ENCODE results near the gene TRIM34. TPM values are rescaled to one million over a fixed set of nuclear protein-coding genes. Genes with fewer than 3 reads are reported as not detected.

TRIM34 gene
- total RNA-seq, 2 donors from 2014 or later, result 0.68 to 1.2 TPM

DNA sequence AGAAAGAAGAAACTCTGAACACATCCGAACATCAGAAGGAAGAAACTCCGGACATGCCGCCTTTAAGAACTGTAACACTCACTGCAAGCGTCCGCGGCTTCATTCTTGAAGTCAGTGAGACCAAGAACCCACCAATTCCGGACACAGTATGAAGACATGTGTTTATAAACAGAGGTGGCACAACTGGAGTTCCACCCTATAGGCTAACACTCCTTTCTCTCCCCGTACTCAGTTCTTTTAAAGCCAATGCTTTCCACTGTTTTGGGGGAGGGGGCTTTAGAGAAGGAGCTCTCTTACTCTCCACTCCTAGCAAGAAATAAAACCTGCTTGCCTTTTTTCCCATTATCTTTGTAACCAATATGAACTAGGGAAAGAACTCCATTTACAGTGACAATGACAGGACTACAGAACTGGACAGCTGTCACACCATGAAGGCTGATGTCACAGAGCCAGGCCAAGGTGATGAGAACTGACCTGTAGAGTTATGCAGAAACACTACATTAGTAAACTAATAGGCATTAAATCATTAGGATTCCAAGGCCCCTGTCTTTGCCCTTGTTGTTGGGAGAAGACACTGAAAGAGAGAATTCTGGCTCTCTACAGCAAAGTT, 59.3 kb downstream of the TRIM34 start:
- TF ChIP-seq, protein P1, sequence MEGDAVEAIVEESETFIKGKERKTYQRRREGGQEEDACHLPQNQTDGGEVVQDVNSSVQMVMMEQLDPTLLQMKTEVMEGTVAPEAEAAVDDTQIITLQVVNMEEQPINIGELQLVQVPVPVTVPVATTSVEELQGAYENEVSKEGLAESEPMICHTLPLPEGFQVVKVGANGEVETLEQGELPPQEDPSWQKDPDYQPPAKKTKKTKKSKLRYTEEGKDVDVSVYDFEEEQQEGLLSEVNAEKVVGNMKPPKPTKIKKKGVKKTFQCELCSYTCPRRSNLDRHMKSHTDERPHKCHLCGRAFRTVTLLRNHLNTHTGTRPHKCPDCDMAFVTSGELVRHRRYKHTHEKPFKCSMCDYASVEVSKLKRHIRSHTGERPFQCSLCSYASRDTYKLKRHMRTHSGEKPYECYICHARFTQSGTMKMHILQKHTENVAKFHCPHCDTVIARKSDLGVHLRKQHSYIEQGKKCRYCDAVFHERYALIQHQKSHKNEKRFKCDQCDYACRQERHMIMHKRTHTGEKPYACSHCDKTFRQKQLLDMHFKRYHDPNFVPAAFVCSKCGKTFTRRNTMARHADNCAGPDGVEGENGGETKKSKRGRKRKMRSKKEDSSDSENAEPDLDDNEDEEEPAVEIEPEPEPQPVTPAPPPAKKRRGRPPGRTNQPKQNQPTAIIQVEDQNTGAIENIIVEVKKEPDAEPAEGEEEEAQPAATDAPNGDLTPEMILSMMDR (conservative IDR thresholded peaks at IDR 0.05), result no peak
- peak overlapping the region; percentile 79 for H3K9ac ChIP-seq (ENCODE audit: extremely low read depth, low read length, poor library complexity, severe bottlenecking)
- peaks cover 2% of the 10 kb centered on the region for H3K36me3 ChIP-seq (ENCODE audit: control insufficient read depth, insufficient read depth, low read length)
- peaks cover 20% of the 10 kb centered on the region for H3K4me1 Mint-ChIP-seq
- H3K27me3 Mint-ChIP-seq (ENCODE audit: insufficient read depth), result no peaks in the 10 kb centered on the region
- H3K9me3 Mint-ChIP-seq, result peaks cover 18% of the 10 kb centered on the region
- H3K9me3 ChIP-seq (ENCODE audit: control insufficient read depth, low read length), result no peaks in the 10 kb centered on the region
- peak overlapping the region; percentile 68 for H3K4me3 Mint-ChIP-seq
- no peak for DNase-seq
- H3K27ac Mint-ChIP-seq, result peak overlapping the region; percentile 99
- H3K36me3 Mint-ChIP-seq (ENCODE audit: low read depth), result peaks cover 11% of the 10 kb centered on the region
- no peaks in the 10 kb centered on the region for H3K27me3 ChIP-seq (ENCODE audit: control insufficient read depth, insufficient read depth, low read length, poor library complexity, severe bottlenecking)
- peak overlapping the region; percentile 82 for H3K4me3 ChIP-seq (ENCODE audit: low read length)
- H3K27ac ChIP-seq (ENCODE audit: low read depth, low read length), result peak overlapping the region; percentile 98
- peaks cover 3% of the 10 kb centered on the region for H3K4me1 ChIP-seq (ENCODE audit: control insufficient read depth, insufficient read depth, low read length)
- WGBS, 2 experiments (ENCODE audit: insufficient coverage in 1 of 2, insufficient read length in 1 of 2), result 96% methylated on average over 4 to 7 of the region's 8 CpGs

DNA sequence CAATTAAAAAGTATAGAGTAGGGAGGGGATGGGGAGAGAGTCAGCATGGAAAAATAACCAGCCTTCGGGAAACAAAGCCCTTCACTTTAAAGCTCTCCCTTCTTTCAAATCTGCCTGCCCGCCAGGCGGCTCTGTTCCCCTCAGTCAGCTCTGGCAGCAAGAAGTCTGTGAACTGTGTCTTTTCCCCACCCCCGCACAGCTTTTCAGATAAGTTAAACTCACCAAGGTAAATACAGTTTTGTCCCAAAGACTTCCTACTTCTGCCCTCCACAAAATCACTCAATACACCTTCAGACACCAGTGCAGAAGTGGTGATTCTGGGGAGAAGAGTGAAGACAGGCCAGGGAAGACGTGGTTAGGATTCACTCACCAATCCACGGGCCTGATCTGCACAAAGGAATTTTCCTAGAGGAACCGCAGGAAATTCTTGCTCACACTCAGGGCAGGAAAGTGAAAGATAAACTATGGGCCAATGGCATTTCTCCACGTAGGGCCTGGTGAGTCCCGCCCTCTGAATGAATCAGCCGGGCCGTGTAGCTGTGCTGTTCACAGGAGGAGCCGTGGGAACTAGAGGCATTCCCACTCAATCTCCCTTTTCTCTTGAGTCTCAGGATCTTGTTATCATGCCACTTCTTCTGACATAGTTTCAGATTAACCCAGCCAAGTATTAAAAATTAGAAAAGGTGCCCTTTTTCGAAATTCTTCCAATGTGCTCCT, 60.0 kb downstream of the TRIM34 start, which contains the start of gene TRIM5:
TSS of gene TRIM5 (minus strand) at position 429 of the 717 bp plus-strand sequence. CDS start 4,897 bp downstream, outside the sequence.
- H3K9ac ChIP-seq (ENCODE audit: extremely low read depth, low read length, poor library complexity, severe bottlenecking), result peak within 1 kb of the TSS; percentile 79
- H3K36me3 ChIP-seq (ENCODE audit: control insufficient read depth, insufficient read depth, low read length), result no peaks in the 10 kb centered on the region
- Mint-ChIP-seq H3K36me3 (ENCODE audit: low read depth) (peaks cover 8% of the 10 kb centered on the region), H3K9me3 (peaks cover 18% of the 10 kb centered on the region), H3K4me3 (peak within 1 kb of the TSS; percentile 68), H3K27me3 (ENCODE audit: insufficient read depth) (no peaks in the 10 kb centered on the region), H3K4me1 (peaks cover 23% of the 10 kb centered on the region), H3K27ac (peak within 1 kb of the TSS; percentile 99)
- peaks cover 3% of the 10 kb centered on the region for H3K4me1 ChIP-seq (ENCODE audit: control insufficient read depth, insufficient read depth, low read length)
- H3K27ac ChIP-seq (ENCODE audit: low read depth, low read length), result peak within 1 kb of the TSS; percentile 98
- H3K9me3 ChIP-seq (ENCODE audit: control insufficient read depth, low read length), result no peaks in the 10 kb centered on the region
- WGBS, 2 experiments (ENCODE audit: insufficient coverage in 1 of 2, insufficient read length in 1 of 2), result 10 to 27% methylated on average over 10 to 13 of the region's 13 CpGs
- peak within 1 kb of the TSS; percentile 82 for H3K4me3 ChIP-seq (ENCODE audit: low read length)
- H3K27me3 ChIP-seq (ENCODE audit: control insufficient read depth, insufficient read depth, low read length, poor library complexity, severe bottlenecking), result no peaks in the 10 kb centered on the region
- TF ChIP-seq, protein P1 (conservative IDR thresholded peaks at IDR 0.05), result peak; percentile 77
- peak; percentile 91 for DNase-seq

DNA sequence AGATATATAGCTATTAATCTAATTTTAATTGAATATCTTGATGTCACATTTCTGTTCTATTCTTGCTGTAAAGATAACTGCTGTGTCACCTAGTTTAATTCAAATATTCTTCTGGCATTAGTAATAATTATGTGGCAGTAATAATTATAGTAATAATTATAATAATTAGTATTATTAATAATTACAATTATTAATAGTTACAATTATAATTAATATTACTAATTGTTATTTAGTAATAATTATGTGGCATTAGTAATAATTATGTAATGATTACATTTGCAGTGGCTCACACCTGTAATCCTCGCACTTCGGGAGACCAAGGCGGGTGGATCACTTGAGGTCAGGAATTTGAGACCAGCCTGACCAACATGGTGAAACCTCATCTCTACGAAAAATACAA, 61.6 kb downstream of the TRIM34 start:
- peaks cover 29% of the 10 kb centered on the region for H3K4me1 Mint-ChIP-seq
- H3K9me3 Mint-ChIP-seq, result peaks cover 21% of the 10 kb centered on the region
- H3K4me3 Mint-ChIP-seq, result no peak overlapping the region
- Histone ChIP-seq H3K27ac (ENCODE audit: low read depth, low read length) (no peak overlapping the region), H3K27me3 (ENCODE audit: control insufficient read depth, insufficient read depth, low read length, poor library complexity, severe bottlenecking) (no peaks in the 10 kb centered on the region), H3K9ac (ENCODE audit: extremely low read depth, low read length, poor library complexity, severe bottlenecking) (no peak overlapping the region), H3K36me3 (ENCODE audit: control insufficient read depth, insufficient read depth, low read length) (no peaks in the 10 kb centered on the region), H3K4me3 (ENCODE audit: low read length) (no peak overlapping the region), H3K9me3 (ENCODE audit: control insufficient read depth, low read length) (peaks cover under 1% of the 10 kb centered on the region), H3K4me1 (ENCODE audit: control insufficient read depth, insufficient read depth, low read length) (peaks cover 3% of the 10 kb centered on the region)
- WGBS, 2 experiments (ENCODE audit: insufficient coverage in 1 of 2, insufficient read length in 1 of 2), result 92 to 96% methylated on average over 2 to 4 of the region's 4 CpGs
- TF ChIP-seq, protein P1 (conservative IDR thresholded peaks at IDR 0.05), result no peak
- no peak overlapping the region for H3K27ac Mint-ChIP-seq
- DNase-seq, result no peak
- H3K27me3 Mint-ChIP-seq (ENCODE audit: insufficient read depth), result no peaks in the 10 kb centered on the region
- H3K36me3 Mint-ChIP-seq (ENCODE audit: low read depth), result peaks cover 8% of the 10 kb centered on the region

Data from endodermal cell (in vitro differentiated cells).